ENCODE results near the gene CERS1.

Gene CERS1

DNA sequence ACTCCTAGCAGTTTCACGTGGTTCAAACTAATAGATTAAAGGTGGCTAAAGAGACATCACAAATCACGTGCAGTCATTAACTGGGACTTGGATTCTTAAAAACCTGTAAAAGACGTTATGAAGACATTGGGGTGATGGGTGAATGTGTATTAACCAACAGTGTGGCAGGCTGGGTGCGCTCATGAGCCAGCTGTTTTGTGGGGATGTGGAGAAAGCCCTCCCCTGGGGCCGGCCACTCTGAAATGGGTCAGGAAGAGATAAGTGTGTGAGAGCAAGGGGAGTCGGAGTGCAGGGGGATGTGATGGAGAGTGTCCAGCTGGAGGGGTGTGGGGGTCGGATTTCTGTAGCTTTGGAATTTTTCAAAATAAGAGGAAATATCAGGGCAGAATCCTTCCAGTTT is 53.8 kb downstream of the CERS1 start:
- in situ Hi-C loops (cut with MboI; ENCODE audit: low sequenced_read_pairs) = no loop called here

DNA sequence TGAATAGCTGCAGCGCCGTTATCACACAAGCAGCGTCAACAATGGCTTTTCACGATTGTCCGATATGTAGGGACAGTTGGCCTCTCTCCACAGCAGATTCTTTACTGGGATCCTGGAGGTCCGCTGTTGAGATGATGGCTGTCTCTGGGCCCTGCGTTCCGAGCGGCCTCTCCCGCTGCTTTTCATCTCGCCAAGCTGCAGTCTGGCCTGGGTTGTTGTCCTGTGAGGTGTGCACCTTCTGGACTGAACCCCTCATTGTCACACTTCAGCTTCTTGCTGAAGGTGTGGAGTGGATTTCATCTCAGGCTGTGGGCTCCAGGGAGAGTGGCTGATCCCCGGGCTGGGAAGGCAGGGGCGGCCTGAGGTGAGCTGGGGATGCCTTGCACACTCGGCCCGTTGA is 54.6 kb downstream of the CERS1 start:
- in situ Hi-C loops (cut with MboI; ENCODE audit: low sequenced_read_pairs) = no loop called here

DNA sequence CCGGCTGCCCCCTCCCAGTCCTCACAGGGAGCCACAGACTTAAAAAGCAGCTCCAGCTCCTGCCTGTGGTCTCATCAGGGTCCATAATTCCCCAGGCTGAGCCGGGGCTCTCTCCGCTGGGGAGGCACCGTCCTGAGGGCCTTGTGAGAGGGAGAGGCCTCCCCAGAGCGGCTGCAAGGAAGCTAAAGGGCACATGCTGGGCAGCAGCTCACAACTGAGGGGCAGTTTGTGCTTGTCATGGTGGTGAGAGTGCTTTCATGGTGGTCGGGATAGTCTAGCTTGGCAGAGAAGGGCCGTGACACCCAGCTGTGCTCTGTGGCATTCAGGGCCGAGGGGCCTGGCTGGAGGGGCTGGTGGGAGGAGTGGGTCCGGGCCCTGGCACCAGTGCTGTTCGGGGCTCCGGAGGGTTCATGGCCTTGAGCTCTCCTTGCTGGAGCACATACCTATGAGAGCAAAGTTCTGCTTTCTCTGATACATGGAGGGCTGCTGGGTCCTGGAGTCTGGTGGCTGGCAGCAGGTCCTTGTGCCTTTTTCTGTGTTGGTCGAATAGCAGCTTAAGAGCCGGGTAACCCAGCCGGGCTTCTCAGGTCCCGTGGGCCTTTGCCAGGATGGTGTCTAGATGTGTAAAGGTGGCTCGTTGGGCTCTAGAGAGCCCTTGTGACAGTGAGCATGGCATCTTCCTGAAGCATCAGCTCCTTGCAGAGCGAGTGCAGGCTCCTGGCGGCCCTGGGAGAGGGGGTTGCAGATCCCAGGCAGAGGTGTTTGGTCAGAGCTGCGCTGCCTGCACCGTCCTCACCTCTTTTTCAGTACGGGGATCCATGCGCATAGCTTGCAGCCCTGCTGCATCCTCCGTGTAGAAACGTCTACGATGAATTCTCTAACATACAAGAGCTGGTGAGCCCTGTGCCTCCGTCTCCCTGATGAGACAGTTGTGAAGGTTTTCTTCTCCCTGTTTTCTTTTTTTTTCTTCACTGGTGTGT is 55.4 kb downstream of the CERS1 start:
- in situ Hi-C loops (cut with MboI; ENCODE audit: low sequenced_read_pairs) = no loop called here

DNA sequence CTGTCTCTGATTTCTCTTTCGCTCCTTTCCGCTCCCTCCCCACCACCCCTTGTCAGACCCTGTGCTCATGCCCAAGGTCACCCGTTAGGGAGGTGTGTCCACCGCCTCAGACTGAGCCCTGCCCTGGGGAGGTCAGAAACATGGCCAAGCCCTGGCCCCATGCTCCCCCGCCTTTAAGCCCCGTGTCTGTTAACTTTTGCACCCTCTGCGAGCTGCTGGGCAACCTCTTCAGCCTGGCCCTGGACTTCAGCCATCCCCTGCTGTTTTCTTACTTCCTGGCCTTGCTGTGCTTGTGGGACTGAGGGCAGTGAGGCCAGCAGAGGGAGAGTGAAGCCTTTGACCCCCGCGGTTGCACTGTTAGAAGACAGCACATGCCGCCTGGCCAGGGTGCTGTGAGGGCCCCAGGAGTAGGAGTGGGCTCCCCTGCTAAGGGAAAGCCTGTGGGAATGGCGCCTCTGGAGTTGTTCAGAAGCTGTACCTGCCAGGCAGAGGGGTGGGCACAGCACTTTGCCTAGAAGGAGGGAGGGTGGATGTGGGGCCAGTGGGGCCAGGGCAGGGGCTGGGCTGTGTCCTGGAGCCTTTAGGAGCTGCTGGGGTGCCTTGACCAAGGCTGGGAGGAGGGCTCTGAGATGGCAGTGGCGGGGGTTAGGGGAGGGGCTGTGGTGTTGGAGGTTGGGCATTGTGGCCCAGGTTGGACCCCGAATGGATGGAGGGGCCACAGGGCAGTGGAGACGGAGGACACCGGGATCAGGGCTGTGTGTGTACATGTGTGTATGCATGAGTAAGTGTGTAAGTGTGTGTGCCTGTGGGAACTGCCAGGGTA is 56.3 kb downstream of the CERS1 start:
- in situ Hi-C loops (cut with MboI; ENCODE audit: low sequenced_read_pairs) = no loop called here

DNA sequence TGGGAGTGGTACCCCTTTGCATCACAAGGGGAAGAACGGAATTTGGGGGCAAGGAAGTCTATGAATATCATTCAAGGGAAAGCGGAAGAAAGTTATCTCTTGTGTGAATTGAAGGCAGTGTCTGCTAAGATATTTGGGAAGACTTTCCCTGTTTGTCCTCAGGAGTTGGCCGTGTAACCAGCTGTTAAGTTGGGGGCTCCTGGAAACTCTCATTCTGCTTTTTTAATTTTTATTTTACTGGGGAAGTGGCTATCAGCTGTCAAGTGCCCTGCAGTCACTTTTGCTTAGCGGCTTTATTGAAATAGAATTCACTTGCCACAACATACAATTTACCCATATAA is 61.3 kb downstream of the CERS1 start:
- in situ Hi-C loops (cut with MboI; ENCODE audit: low sequenced_read_pairs) = no loop called here

DNA sequence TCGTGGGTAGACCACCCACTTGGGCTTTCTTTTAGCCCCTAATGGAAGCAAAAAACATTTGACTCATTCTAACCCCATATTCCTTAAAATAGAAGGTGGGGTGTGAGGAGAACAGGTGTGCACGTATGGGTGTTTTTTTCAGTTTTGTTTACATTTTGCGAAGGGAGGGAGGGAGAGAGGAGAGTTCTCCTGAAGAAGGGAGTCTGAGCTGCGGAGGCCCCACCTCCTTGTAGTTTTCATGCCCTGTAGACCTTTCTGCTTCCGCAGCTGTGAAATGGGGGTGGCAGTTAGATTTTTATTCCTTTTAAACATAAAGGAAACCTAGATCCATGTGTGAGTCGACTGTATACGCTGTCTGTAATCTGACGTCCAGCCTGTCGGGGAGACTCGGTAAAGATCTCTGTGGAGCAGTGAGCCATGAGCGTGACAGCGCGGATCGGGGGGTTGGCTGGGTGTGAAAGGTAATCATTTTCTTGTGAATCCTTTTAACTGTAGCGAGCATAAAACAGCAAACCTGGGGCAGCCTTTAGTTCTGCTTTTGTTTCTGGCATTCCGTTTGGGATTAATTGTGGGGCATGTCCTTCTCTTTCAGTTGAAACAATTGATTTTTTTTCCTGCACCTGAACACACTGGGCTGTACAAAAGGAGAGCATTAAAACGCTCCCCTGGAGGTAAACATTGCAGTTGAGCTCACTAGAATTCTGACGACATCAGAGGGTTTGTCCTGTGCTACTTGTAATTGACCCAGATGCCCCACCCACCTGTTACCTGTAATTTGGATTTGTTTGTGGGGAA is 61.9 kb downstream of the CERS1 start:
- in situ Hi-C loops (cut with MboI; ENCODE audit: low sequenced_read_pairs) = no loop called here

DNA sequence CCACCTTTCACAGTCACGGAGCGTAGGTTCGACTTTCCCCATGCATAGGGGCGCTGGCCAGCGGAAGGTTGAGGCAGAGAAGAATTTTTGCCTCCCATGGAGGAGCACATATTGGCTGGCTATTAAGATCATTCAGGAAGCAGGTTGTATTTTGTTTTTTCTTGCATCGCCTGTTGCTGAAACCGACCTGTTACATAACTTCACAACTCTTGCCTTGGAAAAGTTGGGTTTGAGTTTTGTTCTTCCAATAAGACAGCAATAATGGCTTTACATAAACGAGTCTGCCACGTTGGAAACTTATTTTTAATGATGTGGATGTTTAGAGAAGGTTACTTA is 62.8 kb downstream of the CERS1 start:
- in situ Hi-C loops (cut with MboI; ENCODE audit: low sequenced_read_pairs) = no loop called here

DNA sequence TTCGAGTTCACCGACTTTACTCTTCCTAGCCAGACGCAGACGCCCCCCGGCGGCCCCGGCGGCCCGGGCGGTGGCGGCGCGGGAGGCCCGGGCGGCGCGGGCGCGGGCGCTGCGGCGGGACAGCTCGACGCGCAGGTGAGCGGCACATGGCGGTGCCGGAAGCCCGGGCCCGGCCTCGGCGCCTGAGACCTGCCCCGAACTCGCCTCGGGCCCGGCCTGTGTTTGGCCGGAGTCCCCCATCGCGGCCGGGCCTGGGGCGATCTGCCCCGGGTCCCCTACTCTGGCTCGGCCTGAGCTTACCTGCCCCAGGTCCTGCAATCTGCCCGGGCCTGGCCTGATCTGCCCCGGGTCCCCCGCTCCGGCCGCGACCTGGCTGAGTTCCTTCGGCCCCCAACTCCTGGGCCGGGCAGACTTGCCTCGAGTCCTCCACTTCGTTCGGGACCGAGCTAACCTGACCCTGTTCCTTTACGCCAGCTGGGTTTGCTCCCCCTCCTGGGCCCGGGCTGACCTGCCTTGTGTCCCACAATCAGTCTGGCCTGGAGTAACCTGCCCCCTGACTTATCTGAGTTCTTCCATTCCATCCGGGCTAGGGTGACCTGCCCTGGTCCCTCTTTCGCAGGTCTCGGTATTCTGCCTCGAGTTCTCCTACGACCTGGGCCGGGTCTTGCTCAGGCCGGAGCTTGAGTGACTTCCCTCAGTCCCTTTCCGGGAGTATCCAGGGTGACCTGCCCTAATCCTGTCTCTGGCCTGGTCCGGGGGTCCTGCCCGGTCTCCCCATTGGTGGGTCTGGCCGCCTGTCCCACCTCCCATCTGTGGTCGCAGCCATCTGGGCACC is 63.4 kb downstream of the CERS1 start:
- in situ Hi-C loops (cut with MboI; ENCODE audit: low sequenced_read_pairs) = no loop called here

DNA sequence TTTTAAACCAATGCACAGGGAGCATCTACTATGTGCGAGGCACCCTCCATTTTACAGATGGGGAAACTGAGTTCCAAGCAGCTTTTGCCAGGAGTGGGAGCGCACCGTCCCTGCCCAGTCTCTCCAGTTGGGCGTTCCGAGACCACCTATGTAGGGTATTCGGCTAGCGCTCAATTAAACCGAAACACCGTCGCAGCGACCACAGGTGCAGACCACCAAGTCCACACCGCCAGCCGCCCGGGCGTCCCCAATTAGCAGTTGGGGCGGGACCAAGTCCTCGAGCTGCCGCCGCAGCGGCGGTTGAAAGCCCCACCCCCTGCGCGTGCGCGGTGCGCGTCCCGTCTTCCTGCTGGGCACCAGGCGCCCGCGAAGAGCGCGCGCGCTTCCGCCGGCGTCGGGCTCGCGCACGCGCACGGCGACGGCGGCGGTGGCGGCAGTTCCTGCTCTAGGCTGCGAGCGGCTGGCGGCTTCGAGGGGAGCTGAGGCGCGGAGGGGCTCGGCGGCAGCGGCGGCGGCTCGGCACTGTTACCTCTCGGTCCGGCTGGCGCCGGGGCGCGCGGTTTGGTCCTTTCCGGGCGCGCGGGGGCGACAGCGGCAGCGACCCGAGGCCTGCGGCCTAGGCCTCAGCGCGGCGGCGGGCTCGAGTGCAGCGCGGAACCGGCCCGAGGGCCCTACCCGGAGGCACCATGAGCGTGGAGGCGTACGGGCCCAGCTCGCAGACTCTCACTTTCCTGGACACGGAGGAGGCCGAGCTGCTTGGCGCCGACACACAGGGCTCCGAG is 64.2 kb downstream of the CERS1 start, which contains the start of gene UPF1:
TSS of gene UPF1 (plus strand) at position 436 of the 782 bp plus-strand sequence. CDS start at position 687, 251 bp downstream.
- in situ Hi-C loops (cut with MboI; ENCODE audit: low sequenced_read_pairs) = no loop called here

DNA sequence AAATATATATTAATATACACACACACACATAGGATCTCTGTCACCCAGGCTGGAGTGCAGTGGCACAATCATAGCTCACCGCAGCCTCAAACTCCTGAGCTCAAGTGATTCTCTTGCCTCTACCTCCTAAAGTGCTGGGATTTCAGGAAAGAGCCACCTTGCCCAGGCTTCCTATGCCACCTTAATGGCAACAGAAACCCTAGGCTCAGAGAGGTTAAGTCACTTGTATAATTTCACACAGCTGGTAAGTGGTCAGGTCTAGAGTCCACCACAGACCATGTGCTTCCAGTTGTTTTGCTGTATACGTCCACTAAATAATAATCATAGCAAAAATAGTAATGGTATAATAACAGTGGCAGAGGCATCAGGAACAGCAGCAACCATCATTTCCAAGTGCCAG is 65.5 kb downstream of the CERS1 start:
- in situ Hi-C loops (cut with MboI; ENCODE audit: low sequenced_read_pairs) = no loop called here

DNA sequence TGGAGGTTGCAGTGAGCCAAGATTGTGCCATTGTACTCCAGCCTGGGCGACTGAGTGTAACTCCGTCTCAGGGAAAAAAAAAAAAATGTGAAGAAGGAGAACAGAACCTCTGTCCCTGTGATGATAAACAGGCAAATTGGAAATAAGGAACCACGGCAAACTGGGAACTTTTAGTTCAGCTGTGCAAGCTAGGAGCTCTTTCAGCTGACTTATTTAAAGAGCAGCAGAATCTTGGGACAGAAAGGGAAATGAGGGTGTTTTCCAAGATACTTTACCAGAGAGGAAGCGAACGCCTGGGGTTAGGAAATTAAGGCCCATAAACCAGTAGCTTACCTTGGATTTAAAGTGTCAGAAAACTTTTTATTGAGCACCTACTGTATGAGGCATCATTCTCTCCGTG is 67.2 kb downstream of the CERS1 start:
- in situ Hi-C loops (cut with MboI; ENCODE audit: low sequenced_read_pairs) = no loop called here

All from HL-60/S4 (cell line).